PC-9 (cell line): Measurements from ENCODE around the gene RNF166. TPM values are rescaled to one million over a fixed set of nuclear protein-coding genes. Genes with fewer than 3 reads are reported as not detected.

Experiments used
- BruUV-seq: library from RNA; stranded (reverse); fragments of 400-500 nt; replicated peaks from 2 replicates; lab custom pipeline; 2021; lab: Mats Ljungman, UMichigan
- CTCF ChIA-PET: fragments of 300-600 bp; sonication (Branson Sonifier 250); formaldehyde crosslinking; loops from one replicate; lab custom pipeline; 2022; ENCODE audit warnings: antibody characterized with exemption; lab: Charles Lee
- POLR2A ChIA-PET: fragments of 300-600 bp; sonication (Branson Sonifier 250); formaldehyde crosslinking; loops from one replicate; lab custom pipeline; 2022; ENCODE audit warnings: antibody characterized with exemption; ENCODE audit not compliant: unreplicated experiment; lab: Charles Lee
- DNase-seq, 2 experiments: peaks; one replicate each; pipeline versions ENCODE4 v3.0.0 to v3.0.0-alpha.2; 2015 to 2022; ENCODE audit warnings: mixed read lengths in 1 of 2
- H2AFZ ChIP-seq: fragments of 200-600 bp; sonication (generic); 2 replicates; pipeline ENCODE4 v1.8.1; 2017; ENCODE audit warnings: antibody characterized with exemption
- H3F3A ChIP-seq: fragments of 200-600 bp; sonication (generic); 2 replicates; pipeline ENCODE4 v1.8.1; 2017; ENCODE audit warnings: antibody characterized with exemption, mild to moderate bottlenecking, low read depth; ENCODE audit not compliant: insufficient read depth
- H3K27ac ChIP-seq: fragments of 200-600 bp; sonication (generic); 2 replicates; pipeline ENCODE4 v1.6.1; 2016; ENCODE audit warnings: mixed run types
- H3K27me3 ChIP-seq: fragments of 200-600 bp; sonication (generic); 2 replicates; pipeline ENCODE4 v1.6.1; 2016; ENCODE audit warnings: low read depth, mixed run types; ENCODE audit not compliant: insufficient read depth
- H3K36me3 ChIP-seq: fragments of 200-600 bp; sonication (generic); 2 replicates; pipeline ENCODE4 v1.6.1; 2016; ENCODE audit warnings: low read depth, mixed run types
- H3K4me1 ChIP-seq: fragments of 200-600 bp; sonication (generic); replicated peaks from 2 replicates; pipeline ENCODE4 v1.6.1; 2016; ENCODE audit warnings: mixed run types; ENCODE audit not compliant: insufficient read depth
- H3K4me2 ChIP-seq: fragments of 200-600 bp; sonication (generic); 2 replicates; pipeline ENCODE4 v1.6.1; 2017; ENCODE audit warnings: mixed run types
- H3K4me3 ChIP-seq: fragments of 200-600 bp; sonication (generic); 2 replicates; pipeline ENCODE4 v1.6.1; 2016; ENCODE audit warnings: mixed run types
- H3K79me2 ChIP-seq: fragments of 200-600 bp; sonication (generic); 2 replicates; pipeline ENCODE4 v1.6.1; 2017; ENCODE audit warnings: low read depth, mixed run types
- H3K9me2 ChIP-seq: fragments of 200-600 bp; sonication (generic); 2 replicates; pipeline ENCODE4 v1.8.1; 2017; ENCODE audit warnings: mild to moderate bottlenecking; ENCODE audit not compliant: insufficient read depth
- H3K9me3 ChIP-seq: fragments of 200-600 bp; sonication (generic); 2 replicates; pipeline ENCODE4 v1.8.1; 2016; ENCODE audit warnings: low read depth; ENCODE audit not compliant: insufficient read depth
- H4K20me1 ChIP-seq: fragments of 200-600 bp; sonication (generic); 2 replicates; pipeline ENCODE4 v1.8.1; 2017; ENCODE audit not compliant: insufficient read depth
- CTCF ChIP-seq: fragments of 200-600 bp; sonication (generic); conservative IDR thresholded peaks from 2 replicates; pipeline ENCODE4 v1.6.1; 2017; ENCODE audit warnings: mixed run types, antibody characterized with exemption, mild to moderate bottlenecking, moderate library complexity
- EZH2 ChIP-seq: fragments of 200-600 bp; sonication (generic); IDR thresholded peaks from 2 replicates; pipeline ENCODE4 v1.8.0; 2017; ENCODE audit warnings: antibody characterized with exemption, low read depth
- intact Hi-C: fragments of 100-400 bp; cut with micrococcal nuclease; formaldehyde crosslinking; loops from one replicate; pipeline ENCODE4 v1.10.0; 2022; ENCODE audit not compliant: unreplicated experiment
- total RNA-seq: library from RNA; stranded (reverse); gene quantifications from 2 replicates; pipeline ENCODE4 v1.2.3, GENCODE V29; 2021

RNF166 gene
- total RNA-seq, 1 experiment from 2014 or later: 29.4 TPM

- 0 out of 2 replicates have a peak, but pooled peaks cover 3% of the 10 kb centered on the region for H3K36me3 ChIP-seq
- TF ChIP-seq CTCF (no peak), EZH2 (no peak)
- no peaks in the 10 kb centered on the region for H3K79me2 ChIP-seq
- H3K4me2 ChIP-seq: no peak overlapping the region
- H3K9me3 ChIP-seq: no peaks in the 10 kb centered on the region
- no peaks in the 10 kb centered on the region for H3K4me1 ChIP-seq
- H4K20me1 ChIP-seq: no peaks in the 10 kb centered on the region; the same call in 1 of the 2 replicates
- H3K9me2 ChIP-seq: no peaks in the 10 kb centered on the region
- H3F3A ChIP-seq: 0 out of 2 replicates have a peak, but pooled peaks cover 3% of the 10 kb centered on the region
- BruUV-seq: no TSS peak
- no peak overlapping the region for H2AFZ ChIP-seq
- no peak overlapping the region for H3K4me3 ChIP-seq
- H3K27me3 ChIP-seq: no peaks in the 10 kb centered on the region
- H3K27ac ChIP-seq: no peak overlapping the region
- intact Hi-C loops: no loop called here
- CTCF ChIA-PET: no interaction called here
- DNase-seq: no peak
- POLR2A ChIA-PET: no interaction called here
Measured at GRCh38 chr16:88723911-88724310, 17.7 kb upstream of the RNF166 start.

- CTCF ChIA-PET: no interaction called here
- TF ChIP-seq EZH2: no peak
- no peak for TF ChIP-seq CTCF
Measured at GRCh38 chr16:88723507-88723887, 17.3 kb upstream of the RNF166 start.

GRCh38 chr16:88722784-88723506 lies 16.7 kb upstream of the RNF166 start:
- Histone ChIP-seq H3K9me2 (no peaks in the 10 kb centered on the region), H3K36me3 (0 out of 2 replicates have a peak, but pooled peaks cover 3% of the 10 kb centered on the region), H3K27me3 (no peaks in the 10 kb centered on the region), H3K79me2 (no peaks in the 10 kb centered on the region), H3K9me3 (no peaks in the 10 kb centered on the region), H3F3A (peaks cover 9% of the 10 kb centered on the region; the same call in 1 of the 2 replicates), H3K4me3 (no peak overlapping the region), H4K20me1 (peaks cover 7% of the 10 kb centered on the region), H3K4me2 (no peak overlapping the region), H3K27ac (no peak overlapping the region), H3K4me1 (no peaks in the 10 kb centered on the region), H2AFZ (no peak overlapping the region)
- intact Hi-C loops: no loop called here
- no TSS peak for BruUV-seq
- ChIA-PET POLR2A (interaction anchor here (0.6 kb wide), 2 partner anchors 15 to 87 kb away, joined by 3 to 5 read pairs; no protein-coding TSS in a partner anchor), CTCF (no interaction called here)
- TF ChIP-seq CTCF (no peak), EZH2 (no peak)
- DNase-seq: no peak

More at GRCh38 chr16:88723507-88723887, 17.3 kb upstream of the RNF166 start:
- H3K79me2 ChIP-seq: no peaks in the 10 kb centered on the region
- H3K4me1 ChIP-seq: no peaks in the 10 kb centered on the region
- POLR2A ChIA-PET: no interaction called here
- BruUV-seq: no TSS peak
- 0 out of 2 replicates have a peak, but pooled peaks cover 3% of the 10 kb centered on the region for H3K36me3 ChIP-seq
- H2AFZ ChIP-seq: no peak overlapping the region
- no peaks in the 10 kb centered on the region for H3K27me3 ChIP-seq
- H3K27ac ChIP-seq: no peak overlapping the region
- no peaks in the 10 kb centered on the region for H3K9me3 ChIP-seq
- H3F3A ChIP-seq: peaks cover 3% of the 10 kb centered on the region; the same call in 1 of the 2 replicates
- H4K20me1 ChIP-seq: peaks cover 3% of the 10 kb centered on the region; the same call in 1 of the 2 replicates
- no peaks in the 10 kb centered on the region for H3K9me2 ChIP-seq
- H3K4me3 ChIP-seq: no peak overlapping the region
- no peak overlapping the region for H3K4me2 ChIP-seq
- DNase-seq: no peak
- intact Hi-C loops: no loop called here
